Mucosa of rectum (tissue), 2 donors: Measurements from ENCODE around the gene DISP3.

Experiments
- H3K27ac ChIP-seq, 2 donors: one replicate each; pipeline ENCODE4 v1.7.0; 2013; ENCODE audit warnings: inconsistent platforms in 2 of 2, low read depth in 2 of 2, low read length in 2 of 2
- H3K27me3 ChIP-seq, 2 donors: one replicate each; pipeline ENCODE4 v1.7.0; 2013; ENCODE audit warnings: low read length in 2 of 2; ENCODE audit not compliant: control insufficient read depth in 2 of 2, insufficient read depth in 2 of 2
- H3K36me3 ChIP-seq, 2 donors: one replicate each; pipeline ENCODE4 v1.7.0; 2013; ENCODE audit warnings: low read length in 2 of 2; ENCODE audit not compliant: control insufficient read depth in 2 of 2, insufficient read depth in 2 of 2
- H3K4me1 ChIP-seq, 2 donors: one replicate each; pipeline ENCODE4 v1.7.0; 2013; ENCODE audit warnings: low read length in 2 of 2, mild to moderate bottlenecking in 1 of 2; ENCODE audit not compliant: control insufficient read depth in 2 of 2, insufficient read depth in 2 of 2
- H3K4me3 ChIP-seq, 2 donors: one replicate each; pipeline ENCODE4 v1.7.0; 2013; ENCODE audit warnings: low read length in 2 of 2
- H3K9ac ChIP-seq, 2 donors: one replicate each; pipeline ENCODE4 v1.7.0; 2013; ENCODE audit warnings: low read length in 2 of 2, low read depth in 1 of 2, mild to moderate bottlenecking in 1 of 2
- H3K9me3 ChIP-seq, 2 donors: one replicate each; pipeline ENCODE4 v1.7.0; 2013; ENCODE audit warnings: low read length in 2 of 2; ENCODE audit not compliant: control insufficient read depth in 2 of 2
- donor health status: healthy.
- donor health status: Normal muscosa, but diverticular disease.

DISP3 gene

GRCh38 chr1:11521582-11522399 is 42.8 kb downstream of the DISP3 start:
- H3K27me3 ChIP-seq = peaks cover 0 to 3% of the 10 kb centered on the region in 2 donors
- H3K27ac ChIP-seq = no peak overlapping the region
- no peaks in the 10 kb centered on the region for H3K4me1 ChIP-seq
- no peaks in the 10 kb centered on the region for H3K36me3 ChIP-seq
- H3K9me3 ChIP-seq = no peaks in the 10 kb centered on the region
- no peak overlapping the region for H3K4me3 ChIP-seq
- H3K9ac ChIP-seq = no peak overlapping the region

- no peaks in the 10 kb centered on the region for H3K4me1 ChIP-seq
- no peaks in the 10 kb centered on the region for H3K27me3 ChIP-seq
- no peak overlapping the region for H3K4me3 ChIP-seq
- no peaks in the 10 kb centered on the region for H3K9me3 ChIP-seq
- no peaks in the 10 kb centered on the region for H3K36me3 ChIP-seq
- H3K27ac ChIP-seq = no peak overlapping the region
- H3K9ac ChIP-seq = no peak overlapping the region
Observed at GRCh38 chr1:11522400-11523235, 43.7 kb downstream of the DISP3 start.

GRCh38 chr1:11523261-11523660 is 44.3 kb downstream of the DISP3 start:
- no peaks in the 10 kb centered on the region for H3K27me3 ChIP-seq

GRCh38 chr1:11523746-11524464 is 45.0 kb downstream of the DISP3 start:
- Histone ChIP-seq H3K4me1 (no peaks in the 10 kb centered on the region), H3K9ac (no peak overlapping the region), H3K27ac (no peak overlapping the region), H3K9me3 (no peaks in the 10 kb centered on the region), H3K36me3 (no peaks in the 10 kb centered on the region), H3K4me3 (no peak overlapping the region), H3K27me3 (no peaks in the 10 kb centered on the region)

More at GRCh38 chr1:11523261-11523660, 44.3 kb downstream of the DISP3 start:
- no peaks in the 10 kb centered on the region for H3K9me3 ChIP-seq
- H3K36me3 ChIP-seq = no peaks in the 10 kb centered on the region
- no peak overlapping the region for H3K4me3 ChIP-seq
- no peak overlapping the region for H3K27ac ChIP-seq
- H3K9ac ChIP-seq = no peak overlapping the region
- no peaks in the 10 kb centered on the region for H3K4me1 ChIP-seq

- Histone ChIP-seq H3K4me1 (no peaks in the 10 kb centered on the region), H3K9me3 (no peaks in the 10 kb centered on the region), H3K27me3 (no peaks in the 10 kb centered on the region), H3K27ac (no peak overlapping the region), H3K9ac (no peak overlapping the region), H3K4me3 (no peak overlapping the region), H3K36me3 (no peaks in the 10 kb centered on the region)
Observed at GRCh38 chr1:11524465-11525150, 45.7 kb downstream of the DISP3 start.

- Histone ChIP-seq H3K9ac (no peak overlapping the region), H3K4me3 (no peak overlapping the region), H3K36me3 (no peaks in the 10 kb centered on the region), H3K9me3 (no peaks in the 10 kb centered on the region), H3K27ac (no peak overlapping the region), H3K27me3 (no peaks in the 10 kb centered on the region), H3K4me1 (no peaks in the 10 kb centered on the region)
Observed at GRCh38 chr1:11525151-11525505, 46.2 kb downstream of the DISP3 start.

- Histone ChIP-seq H3K27me3 (no peaks in the 10 kb centered on the region), H3K4me3 (no peak overlapping the region), H3K9ac (no peak overlapping the region), H3K4me1 (no peaks in the 10 kb centered on the region), H3K9me3 (no peaks in the 10 kb centered on the region), H3K36me3 (no peaks in the 10 kb centered on the region), H3K27ac (no peak overlapping the region)
Observed at GRCh38 chr1:11525516-11525915, 46.6 kb downstream of the DISP3 start.

GRCh38 chr1:11526071-11526895 is 47.3 kb downstream of the DISP3 start:
- Histone ChIP-seq H3K27ac (no peak overlapping the region), H3K4me1 (no peaks in the 10 kb centered on the region), H3K9ac (no peak overlapping the region), H3K36me3 (no peaks in the 10 kb centered on the region), H3K4me3 (no peak overlapping the region), H3K9me3 (no peaks in the 10 kb centered on the region), H3K27me3 (no peaks in the 10 kb centered on the region)
